Loucy (cell line): ENCODE measurements around the gene ETDB.

ENCODE experiments used
- H2AFZ ChIP-seq: fragments of 200-600 bp; sonication (generic); 2 replicates; pipeline ENCODE4 v1.6.0; 2016; ENCODE audit warnings: antibody characterized with exemption, mild to moderate bottlenecking, low read length, moderate library complexity
- H3F3A ChIP-seq: fragments of 200-600 bp; 2 replicates; pipeline ENCODE4 v1.6.0; 2016; ENCODE audit warnings: antibody characterized with exemption, low read depth, mild to moderate bottlenecking
- H3K27me3 ChIP-seq: fragments of 200-600 bp; sonication (generic); 2 replicates; pipeline ENCODE4 v1.6.1; 2014; ENCODE audit warnings: low read length, mild to moderate bottlenecking; ENCODE audit not compliant: insufficient read depth, poor library complexity, severe bottlenecking
- H3K36me3 ChIP-seq: fragments of 200-600 bp; sonication (generic); 2 replicates; pipeline ENCODE4 v1.6.1; 2016; ENCODE audit warnings: low read length; ENCODE audit not compliant: insufficient read depth
- H3K4me1 ChIP-seq: fragments of 200-600 bp; sonication (generic); 2 replicates; pipeline ENCODE4 v1.5.1; 2014; ENCODE audit warnings: low read length, mild to moderate bottlenecking; ENCODE audit not compliant: insufficient read depth, poor library complexity, severe bottlenecking
- H3K4me2 ChIP-seq: fragments of 200-600 bp; sonication (generic); 2 replicates; pipeline ENCODE4 v1.6.0; 2014; ENCODE audit warnings: antibody characterized with exemption, low read length, low read depth, mild to moderate bottlenecking; ENCODE audit not compliant: poor library complexity, severe bottlenecking
- H3K4me3 ChIP-seq: fragments of 200-600 bp; sonication (generic); 2 replicates; pipeline ENCODE4 v1.5.1; 2014; ENCODE audit warnings: low read length, mild to moderate bottlenecking, mixed read lengths; ENCODE audit not compliant: poor library complexity, severe bottlenecking
- H3K79me2 ChIP-seq: fragments of 200-600 bp; sonication (generic); 2 replicates; pipeline ENCODE4 v1.6.1; 2014; ENCODE audit warnings: low read length; ENCODE audit not compliant: insufficient read depth
- H3K9ac ChIP-seq: fragments of 200-600 bp; sonication (generic); 2 replicates; pipeline ENCODE4 v1.6.0; 2014; ENCODE audit warnings: mild to moderate bottlenecking, low read depth, low read length, moderate library complexity; ENCODE audit not compliant: poor library complexity, severe bottlenecking
- H3K9me2 ChIP-seq: fragments of 200-600 bp; sonication (generic); replicated peaks from 2 replicates; pipeline ENCODE4 v1.6.1; 2016; ENCODE audit warnings: low read depth, low read length, mixed read lengths
- H3K9me3 ChIP-seq: fragments of 200-600 bp; sonication (generic); 2 replicates; pipeline ENCODE4 v1.6.1; 2014; ENCODE audit warnings: mild to moderate bottlenecking, antibody characterized with exemption, low read length, low read depth; ENCODE audit not compliant: insufficient read depth
- H4K20me1 ChIP-seq: fragments of 200-600 bp; sonication (generic); 2 replicates; pipeline ENCODE4 v1.6.0; 2014; ENCODE audit warnings: antibody characterized with exemption, low read length, mild to moderate bottlenecking; ENCODE audit not compliant: insufficient read depth, poor library complexity, severe bottlenecking
- CTCF ChIP-seq: fragments of 200-600 bp; sonication (generic); conservative IDR thresholded peaks from 2 replicates; pipeline ENCODE4 v1.5.1; 2014; ENCODE audit warnings: mild to moderate bottlenecking, antibody characterized with exemption, low read length
- EZH2phosphoT487 ChIP-seq: fragments of 200-600 bp; IDR thresholded peaks from 2 replicates; pipeline ENCODE4 v1.6.1; 2018; ENCODE audit warnings: antibody characterized with exemption, mild to moderate bottlenecking, moderate library complexity, borderline replicate concordance

The ETDB gene

GRCh38 chrX:135094726-135095125 is 25.6 kb downstream of the ETDB start:
- H3K9ac ChIP-seq: no peak overlapping the region
- TF ChIP-seq EZH2phosphoT487: no peak
- TF ChIP-seq CTCF: no peak
- no peaks in the 10 kb centered on the region for H3K79me2 ChIP-seq
- H3K4me2 ChIP-seq: no peak overlapping the region
- no peaks in the 10 kb centered on the region for H4K20me1 ChIP-seq
- H3K4me3 ChIP-seq: no peak overlapping the region
- no peaks in the 10 kb centered on the region for H3F3A ChIP-seq
- H3K36me3 ChIP-seq: no peaks in the 10 kb centered on the region
- no peaks in the 10 kb centered on the region for H3K27me3 ChIP-seq
- no peaks in the 10 kb centered on the region for H3K4me1 ChIP-seq
- H3K9me3 ChIP-seq: no peaks in the 10 kb centered on the region
- H2AFZ ChIP-seq: no peak overlapping the region
- H3K9me2 ChIP-seq: no peaks in the 10 kb centered on the region

- Histone ChIP-seq H2AFZ (no peak overlapping the region), H3K4me1 (no peaks in the 10 kb centered on the region), H3K4me2 (no peak overlapping the region), H3K9me3 (no peaks in the 10 kb centered on the region), H3K36me3 (no peaks in the 10 kb centered on the region), H4K20me1 (no peaks in the 10 kb centered on the region), H3K4me3 (no peak overlapping the region), H3K9me2 (no peaks in the 10 kb centered on the region), H3K9ac (no peak overlapping the region), H3K27me3 (no peaks in the 10 kb centered on the region), H3F3A (no peaks in the 10 kb centered on the region), H3K79me2 (no peaks in the 10 kb centered on the region)
- TF ChIP-seq CTCF (no peak), EZH2phosphoT487 (no peak)
These were observed 31.2 kb downstream of the ETDB start for GRCh38 chrX:135089126-135089525.

- no peak overlapping the region for H3K4me3 ChIP-seq
- no peak overlapping the region for H3K4me2 ChIP-seq
- no peaks in the 10 kb centered on the region for H3K36me3 ChIP-seq
- no peak overlapping the region for H2AFZ ChIP-seq
- H3K9me3 ChIP-seq: no peaks in the 10 kb centered on the region
- no peaks in the 10 kb centered on the region for H3K4me1 ChIP-seq
- H3K79me2 ChIP-seq: no peaks in the 10 kb centered on the region
- H3K27me3 ChIP-seq: no peaks in the 10 kb centered on the region
- H3F3A ChIP-seq: no peaks in the 10 kb centered on the region
- H3K9ac ChIP-seq: no peak overlapping the region
- TF ChIP-seq EZH2phosphoT487 (no peak), CTCF (no peak)
- no peaks in the 10 kb centered on the region for H4K20me1 ChIP-seq
- H3K9me2 ChIP-seq: no peaks in the 10 kb centered on the region
These were observed 32.5 kb downstream of the ETDB start for GRCh38 chrX:135087867-135088266.
